GM08714 (cell line): ENCODE results near the gene LEKR1.
"Not testable (repeated sequence)": the region's sequence is repeated elsewhere in the genome, so short reads cannot be mapped to it uniquely, and the experiment has no call there.

Experiments
- H3K4me3 ChIP-seq: fragments of 200-500 bp; sonication (Bioruptor generic); 2 replicates; pipeline ENCODE4 v1.5.1; 2014; ENCODE audit warnings: mild to moderate bottlenecking, low read length, inconsistent platforms
- ZNF274 ChIP-seq: IDR thresholded peaks from 2 replicates; pipeline ENCODE4 v1.6.1; 2012; ENCODE audit warnings: mild to moderate bottlenecking, low read depth, low read length

Gene LEKR1

DNA sequence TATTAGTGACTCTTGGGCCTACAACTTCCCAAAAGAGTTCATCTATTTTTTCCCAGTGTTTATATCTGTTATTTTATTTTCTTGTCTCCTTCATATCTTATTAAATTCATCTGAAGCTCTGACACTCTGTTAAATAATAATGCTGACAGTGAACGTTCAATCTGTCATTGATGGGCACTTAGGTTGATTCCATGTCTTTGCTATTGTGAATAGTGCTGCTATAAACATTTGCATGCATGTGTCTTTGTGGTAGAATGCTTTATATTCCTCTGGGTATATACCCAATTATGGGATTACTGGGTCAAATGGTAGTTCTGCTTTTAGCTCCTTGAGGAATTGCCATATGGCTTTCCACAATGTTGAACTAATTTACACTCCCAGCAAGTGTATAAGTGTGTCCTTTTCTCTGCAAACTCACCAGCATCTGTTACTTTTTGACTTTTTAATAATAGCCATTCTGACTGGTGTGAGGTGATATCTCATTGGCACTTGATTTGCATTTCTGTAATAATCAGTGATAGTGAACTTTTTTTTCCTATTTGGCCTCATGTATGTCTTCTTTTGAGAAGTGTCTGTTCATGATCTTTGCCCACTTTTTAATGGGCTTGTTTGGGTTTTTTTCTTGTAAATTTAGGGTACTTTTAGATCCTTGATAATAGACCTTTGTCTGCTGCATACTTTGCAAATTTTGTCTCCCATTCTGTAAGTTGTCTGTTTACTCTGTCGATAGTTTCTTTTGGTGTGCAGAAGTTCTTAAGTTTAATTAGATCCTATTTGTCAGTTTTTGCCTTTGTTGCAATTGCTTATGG is 122.5 kb downstream of the LEKR1 start:
- no peak overlapping the region for H3K4me3 ChIP-seq
- TF ChIP-seq ZNF274, result no peak

DNA sequence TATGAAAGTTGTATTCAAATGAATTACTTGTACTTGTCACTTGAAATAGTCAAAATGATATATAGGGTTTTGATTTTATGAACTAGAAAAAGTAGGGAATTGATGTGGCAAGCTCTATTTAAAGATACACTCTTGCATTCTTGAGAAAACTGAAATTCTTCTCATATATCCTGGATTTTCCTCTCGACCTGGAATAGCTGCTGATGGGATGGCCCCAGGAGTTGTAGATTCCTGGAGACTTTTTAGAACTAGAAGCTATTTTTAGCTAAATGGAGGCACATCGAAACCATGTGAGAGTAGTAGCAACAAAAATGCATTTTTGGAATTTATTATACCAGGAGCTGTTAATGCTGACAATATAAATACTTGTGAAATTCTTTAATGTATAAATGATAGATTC is 125.9 kb downstream of the LEKR1 start:
- TF ChIP-seq ZNF274, result no peak

DNA sequence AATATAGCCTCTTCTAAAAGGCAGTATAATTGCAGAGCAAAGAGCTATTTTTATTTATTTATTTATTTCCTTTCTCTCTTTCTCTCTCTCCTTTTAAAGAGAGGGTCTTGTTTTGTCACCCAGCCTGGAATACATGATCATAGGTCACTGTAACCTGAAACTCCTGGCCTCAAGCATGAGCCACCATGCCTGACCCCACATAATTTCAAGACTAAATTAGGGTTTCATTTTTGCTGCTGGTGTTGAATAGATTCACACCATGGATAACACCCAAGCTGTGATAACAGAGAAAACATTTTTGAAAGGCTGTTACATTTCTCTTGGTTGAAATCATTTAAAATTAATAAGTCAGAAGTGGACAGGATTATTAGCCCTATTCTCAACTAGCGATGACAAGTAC is 131.6 kb downstream of the LEKR1 start:
- no peak for TF ChIP-seq ZNF274
- H3K4me3 ChIP-seq, result no peak overlapping the region

More for the DNA sequence above, 125.9 kb downstream of the LEKR1 start:
- no peak overlapping the region for H3K4me3 ChIP-seq

DNA sequence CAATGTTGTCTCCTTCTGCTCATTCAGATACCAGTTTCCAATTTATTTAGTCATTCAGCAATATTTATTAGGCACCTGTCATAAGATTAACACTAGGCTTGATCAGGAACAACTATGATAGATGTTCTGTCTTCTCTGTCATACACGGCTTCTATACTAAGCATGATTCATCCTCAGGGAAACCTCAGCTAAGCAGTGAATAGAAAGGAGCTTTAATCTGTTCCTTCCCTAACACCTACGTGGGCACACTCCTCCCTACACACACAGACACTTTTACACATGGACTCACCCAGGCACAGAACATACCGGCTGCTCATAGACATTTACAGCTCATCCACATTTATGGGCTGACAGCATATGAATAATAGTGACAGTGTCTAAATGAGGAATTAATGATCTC is 136.9 kb downstream of the LEKR1 start:
- no peak for TF ChIP-seq ZNF274
- no peak overlapping the region for H3K4me3 ChIP-seq

DNA sequence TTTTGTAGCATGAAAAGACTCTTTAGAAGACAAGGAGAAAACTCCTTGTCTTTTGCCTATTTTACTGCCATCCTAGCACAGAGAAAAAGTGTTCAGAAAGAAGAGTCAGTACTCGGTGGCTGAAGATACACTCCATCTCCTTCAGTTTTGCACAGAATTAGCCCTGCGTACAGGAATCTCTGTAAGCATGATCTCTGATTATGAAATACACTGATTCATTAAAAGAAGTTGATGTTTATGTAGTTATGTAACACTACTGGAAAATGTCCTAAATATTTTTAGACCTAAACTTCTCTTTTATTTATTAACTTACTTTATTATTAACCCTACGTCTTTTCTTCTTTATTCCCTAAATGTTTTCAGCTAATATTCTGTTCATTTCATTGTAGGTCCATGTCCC is 138.4 kb downstream of the LEKR1 start:
- no peak for TF ChIP-seq ZNF274
- no peak overlapping the region for H3K4me3 ChIP-seq

DNA sequence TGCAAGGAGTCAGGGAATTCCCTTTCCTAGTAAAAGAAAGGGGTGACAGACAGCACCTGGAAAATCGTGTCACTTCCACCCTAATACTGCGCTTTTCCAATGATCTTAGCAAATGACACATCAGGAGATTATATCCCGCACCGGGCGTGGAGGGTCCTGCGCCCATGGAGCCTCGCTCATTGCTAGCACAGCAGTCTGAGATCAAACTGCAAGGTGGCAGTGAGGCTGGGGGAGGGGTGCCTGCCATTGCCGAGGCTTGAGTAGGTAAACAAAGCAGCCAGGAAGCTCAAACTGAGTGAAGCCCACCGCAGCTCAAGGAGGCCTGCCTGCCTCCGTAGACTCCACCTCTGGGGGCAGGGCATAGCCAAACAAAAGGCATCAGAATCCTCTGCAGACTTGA is 140.2 kb downstream of the LEKR1 start:
- not testable (repeated sequence) for H3K4me3 ChIP-seq

DNA sequence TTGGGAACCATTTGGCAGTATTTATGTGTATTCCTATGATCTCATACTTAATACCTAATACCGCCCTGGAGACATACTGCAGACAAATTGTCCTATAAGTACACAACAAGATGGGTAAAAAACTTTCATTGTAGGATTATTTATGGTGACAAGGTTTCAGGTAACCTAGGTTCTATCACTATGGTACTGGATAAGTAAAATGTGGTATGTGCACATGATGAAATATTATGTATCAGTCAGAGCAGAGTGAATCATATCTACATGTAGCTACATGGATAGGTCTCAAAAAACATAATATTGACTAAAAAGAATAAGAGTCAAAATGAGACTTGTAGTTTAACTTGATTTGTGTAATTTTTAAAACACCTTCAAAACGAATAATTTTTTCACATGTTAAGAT is 147.8 kb downstream of the LEKR1 start:
- no peak for TF ChIP-seq ZNF274
- no peak overlapping the region for H3K4me3 ChIP-seq

DNA sequence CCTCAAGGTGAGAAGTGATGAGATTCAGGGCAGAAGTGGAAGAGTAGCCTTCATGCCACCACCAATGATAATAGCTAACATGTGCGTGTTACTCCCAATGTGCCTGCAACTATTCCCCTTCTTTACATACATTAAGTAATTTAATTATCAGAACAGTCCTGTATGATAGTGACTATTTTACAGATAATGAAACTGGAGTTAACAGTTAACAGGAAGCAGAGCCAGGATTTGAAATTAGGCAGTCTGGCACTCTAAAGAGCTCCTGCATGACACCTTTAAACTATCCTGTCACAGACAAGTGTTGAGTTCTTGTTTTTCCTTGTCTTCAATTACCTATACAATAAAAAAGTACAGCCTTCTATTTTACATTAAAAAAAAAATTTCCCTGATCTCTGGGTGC is 148.8 kb downstream of the LEKR1 start:
- no peak overlapping the region for H3K4me3 ChIP-seq
- no peak for TF ChIP-seq ZNF274

DNA sequence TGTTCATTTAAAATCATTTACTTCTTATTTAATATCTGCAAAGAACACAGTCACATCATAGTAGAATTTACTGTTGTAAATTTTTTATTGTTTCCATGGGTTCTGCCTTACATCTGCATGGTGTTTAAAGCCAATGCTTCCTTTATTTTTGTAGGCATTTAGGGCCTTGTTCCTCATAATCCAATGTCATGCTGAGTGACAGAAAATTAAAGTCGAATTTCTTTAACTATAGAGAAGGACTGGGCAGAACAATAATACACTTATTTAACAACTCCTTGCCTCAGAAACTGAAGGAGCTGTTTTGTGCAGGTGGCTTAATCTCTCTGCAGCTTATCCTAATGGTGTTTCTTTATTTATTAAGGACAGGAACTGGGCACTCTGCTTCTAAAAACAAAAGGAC is 149.6 kb downstream of the LEKR1 start:
- no peak overlapping the region for H3K4me3 ChIP-seq
- no peak for TF ChIP-seq ZNF274

DNA sequence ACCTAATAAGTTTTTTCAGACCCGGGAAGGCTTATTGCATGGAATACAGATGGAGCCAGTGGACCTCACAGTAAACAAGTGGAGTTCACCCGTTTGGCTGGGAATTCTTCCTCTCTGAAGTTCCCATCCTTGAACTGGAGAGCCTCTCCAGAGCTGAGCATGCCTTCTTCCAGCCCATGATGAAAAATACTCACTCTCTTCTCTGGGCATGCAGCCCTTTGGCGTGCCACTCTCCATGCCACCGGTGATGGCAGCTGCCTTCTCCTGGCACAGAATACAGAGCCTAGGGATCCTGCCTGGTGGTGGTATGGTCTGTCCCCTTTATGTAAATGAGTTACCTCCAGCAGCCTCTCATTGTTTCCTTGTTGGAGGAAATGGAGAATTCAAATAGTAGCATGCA is 150.8 kb downstream of the LEKR1 start:
- H3K4me3 ChIP-seq, result no peak overlapping the region
- TF ChIP-seq ZNF274, result no peak

DNA sequence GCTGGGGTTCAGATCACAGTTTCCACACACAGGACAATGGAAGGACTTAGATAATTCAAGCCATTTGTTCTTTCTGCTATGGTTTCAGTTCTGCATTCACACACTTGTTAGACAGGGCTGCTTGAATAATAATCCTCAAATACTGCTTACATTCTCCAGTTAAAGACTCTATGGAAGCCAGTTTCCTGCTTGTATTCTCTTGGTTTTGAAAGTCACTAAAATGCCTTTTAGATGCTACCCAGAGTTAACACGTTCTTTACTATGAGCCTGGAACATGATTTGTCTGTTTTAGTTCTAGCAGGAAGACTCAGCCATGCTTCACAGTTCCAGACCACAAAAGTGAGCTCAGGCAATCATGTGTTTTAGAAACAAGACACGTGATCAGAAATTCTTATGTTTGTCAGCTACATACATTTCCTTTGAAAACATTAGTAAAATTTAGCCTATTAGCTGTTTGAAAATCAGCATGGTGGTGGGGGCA is 152.4 kb downstream of the LEKR1 start:
- no peak for TF ChIP-seq ZNF274
- no peak overlapping the region; the same call in 1 of the 2 replicates for H3K4me3 ChIP-seq

DNA sequence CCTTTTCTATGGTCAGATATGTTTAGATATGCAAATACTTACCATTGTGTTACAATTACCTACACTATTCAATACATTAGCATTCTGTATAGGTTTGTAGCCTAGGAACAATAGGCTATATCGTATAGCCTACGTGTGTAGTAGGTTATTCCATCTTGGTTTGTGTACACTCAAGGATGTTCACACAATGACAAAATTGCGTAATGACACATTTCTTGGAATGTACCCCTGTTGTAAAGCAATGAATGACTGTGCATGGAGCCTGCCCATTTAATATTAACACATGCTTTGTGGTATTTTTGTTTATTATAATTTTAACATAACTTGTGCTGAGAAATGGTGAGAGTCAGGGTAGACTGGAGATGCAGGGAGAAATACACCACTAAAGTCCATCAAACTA is 154.9 kb downstream of the LEKR1 start:
- TF ChIP-seq ZNF274, result no peak
- no peak overlapping the region for H3K4me3 ChIP-seq

DNA sequence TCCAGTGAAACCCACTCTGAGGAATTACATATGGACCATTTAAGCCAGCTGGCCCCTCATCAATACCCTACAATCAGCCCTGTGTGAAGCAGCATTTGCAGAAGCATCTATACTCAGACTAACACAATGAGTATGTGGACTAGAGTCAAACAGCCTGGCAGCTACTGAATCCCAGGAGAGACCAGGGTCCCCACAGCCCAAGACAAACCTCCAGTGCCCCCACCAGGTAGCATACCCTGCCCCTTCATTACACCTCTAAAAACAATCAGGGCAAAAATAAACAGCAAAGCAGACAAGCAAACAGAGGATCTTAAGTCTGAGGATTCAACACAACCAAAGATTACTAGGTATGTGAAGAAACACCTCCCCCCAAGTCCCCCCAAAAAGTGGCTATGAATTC is 157.4 kb downstream of the LEKR1 start:
- H3K4me3 ChIP-seq, result no peak overlapping the region
- no peak for TF ChIP-seq ZNF274

DNA sequence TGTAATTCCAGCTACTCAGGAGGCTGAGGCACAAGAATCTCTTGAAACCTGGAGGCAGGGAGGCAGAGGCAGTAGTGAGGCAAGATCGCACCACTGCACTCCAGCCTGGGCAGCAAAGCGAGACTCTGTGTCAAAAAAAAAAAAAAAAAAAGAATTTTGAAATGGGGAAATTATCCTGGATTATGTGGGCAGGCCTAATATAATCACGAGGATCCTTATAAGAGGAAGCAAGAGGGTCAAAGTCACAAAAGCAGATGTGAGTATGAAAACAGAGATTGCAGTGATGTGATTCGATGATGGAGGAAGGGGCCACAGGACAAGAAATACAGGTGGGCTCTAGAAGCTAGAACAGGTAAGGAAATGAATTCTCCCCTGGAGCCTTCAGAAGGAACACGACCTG is 159.6 kb downstream of the LEKR1 start:
- no peak overlapping the region for H3K4me3 ChIP-seq
- TF ChIP-seq ZNF274, result no peak

DNA sequence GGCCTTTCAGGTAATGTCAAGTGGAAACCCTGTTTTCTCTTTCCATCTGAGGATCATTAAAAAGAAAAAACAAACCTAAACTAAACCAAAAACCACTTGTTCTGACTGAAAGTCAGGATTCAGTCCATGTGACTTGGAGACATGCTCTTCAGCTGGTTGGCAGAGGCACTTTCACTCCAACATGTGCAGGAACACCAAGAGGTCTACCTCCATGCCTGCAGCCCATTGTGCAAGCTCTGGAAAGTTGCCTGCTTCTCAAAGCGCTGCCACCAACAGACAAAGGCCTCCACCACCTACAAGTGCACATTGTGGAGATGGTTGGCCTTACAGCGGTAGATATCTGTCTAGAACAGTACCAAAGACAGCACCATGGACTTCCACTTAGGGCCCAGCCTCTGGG is 161.8 kb downstream of the LEKR1 start:
- no peak overlapping the region for H3K4me3 ChIP-seq
- TF ChIP-seq ZNF274, result no peak

DNA sequence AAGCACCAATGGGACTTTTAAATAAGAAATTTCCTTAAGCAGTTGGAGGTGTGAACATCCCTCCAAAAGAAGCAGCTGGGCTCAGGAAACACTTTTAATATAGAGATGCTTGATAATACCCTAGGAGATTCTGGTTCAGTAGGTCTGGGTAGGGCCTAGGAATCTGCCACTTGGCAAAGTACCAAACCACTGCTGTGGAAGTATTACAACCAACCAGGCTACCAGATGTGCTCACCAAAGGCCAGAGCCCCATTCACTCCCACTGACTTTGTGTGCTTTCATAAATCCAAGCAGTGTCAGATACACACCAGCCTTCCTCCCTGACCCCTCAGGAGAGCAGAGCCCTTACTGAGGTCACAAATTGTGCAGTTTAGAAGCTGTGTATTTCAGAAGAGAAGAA is 171.2 kb downstream of the LEKR1 start:
- no peak for TF ChIP-seq ZNF274
- H3K4me3 ChIP-seq, result no peak overlapping the region
